Suprapubic skin (tissue), 4 donors: Measurements from ENCODE around the gene AMD1.
"Not testable (repeated sequence)": the region's sequence is repeated elsewhere in the genome, so short reads cannot be mapped to it uniquely, and the experiment has no call there.

Source experiments
- CTCF ChIP-seq, 2 donors: fragments of 200-600 bp in 1 of 2; fragments of 450-650 bp in 1 of 2; sonication (generic) in 1 of 2; IDR thresholded peaks; one replicate each; pipeline ENCODE4 v1.5.1; 2016 to 2019; ENCODE audit warnings: antibody characterized with exemption in 2 of 2, mild to moderate bottlenecking in 1 of 2, moderate library complexity in 1 of 2
- POLR2A ChIP-seq, 2 donors: fragments of 450-650 bp; IDR thresholded peaks; one replicate each; pipeline ENCODE4 v1.6.1; 2017; ENCODE audit warnings: antibody characterized with exemption in 2 of 2, mild to moderate bottlenecking in 2 of 2, moderate library complexity in 2 of 2
- POLR2AphosphoS5 ChIP-seq, 3 donors: sonication (generic); formaldehyde crosslinking; IDR thresholded peaks; one replicate each; pipeline ENCODE4 v1.6.1; 2017; ENCODE audit warnings: antibody characterized with exemption in 3 of 3

- not testable (repeated sequence) for TF ChIP-seq CTCF, POLR2A, POLR2AphosphoS5 (IDR thresholded peaks at IDR 0.05)
Measured at GRCh38 chr6:110901601-110902000, 27.0 kb downstream of the AMD1 start.
